B cell (primary cell): Measurements from ENCODE around the gene PLEKHA7. TPM values are rescaled to one million over a fixed set of nuclear protein-coding genes. Genes with fewer than 3 reads are reported as not detected.

Experiments
- ATAC-seq: fragments of 200-7000 bp; cut with Tn5 transposase; one replicate; pipeline ENCODE4 v1.10.0; 2021; ENCODE audit warnings: low read depth, mild to moderate bottlenecking, moderate number of reproducible peaks, moderate library complexity
- CTCF ChIA-PET: fragments of 350-600 bp; sonication (Branson Sonifier 250); formaldehyde crosslinking; loops from one replicate; lab custom pipeline; 2021; ENCODE audit warnings: antibody characterized with exemption, inconsistent platforms; lab: Charles Lee
- POLR2A ChIA-PET: fragments of 350-600 bp; sonication (Branson Sonifier 250); formaldehyde crosslinking; loops from one replicate; lab custom pipeline; 2021; ENCODE audit warnings: antibody characterized with exemption; lab: Charles Lee
- DNase-seq: peaks from one replicate; pipeline ENCODE4 v3.0.0; 2013
- H2AFZ ChIP-seq: 2 replicates; pipeline ENCODE4 v1.6.1; 2012; ENCODE audit warnings: mild to moderate bottlenecking, low read depth, low read length; ENCODE audit not compliant: insufficient read depth, poor library complexity, severe bottlenecking
- H3K27ac ChIP-seq, 2 donors: 1 replicate in 1 of 2; 2 replicates in 1 of 2; pipeline ENCODE4 v1.5.1; 2012 to 2013; ENCODE audit warnings: low read length in 2 of 2, mild to moderate bottlenecking in 2 of 2, moderate library complexity in 1 of 2
- H3K27me3 ChIP-seq, 4 experiments: fragments of 200-600 bp in 1 of 4; sonication (generic) in 1 of 4; replicated peaks in 1 of 4; 1 replicate in 2 of 4; 2 replicates in 2 of 4; pipeline versions ENCODE4 v1.6.1 to v1.7.0; 2013 to 2016; ENCODE audit warnings: low read length in 3 of 4, mild to moderate bottlenecking in 2 of 4, mixed read lengths in 1 of 4, moderate library complexity in 1 of 4; ENCODE audit not compliant: insufficient read depth in 4 of 4, control insufficient read depth in 3 of 4; ENCODE audit errors: control extremely low read depth in 1 of 4
- H3K36me3 ChIP-seq, 2 experiments: replicated peaks in 1 of 2; 1 replicate in 1 of 2; 2 replicates in 1 of 2; pipeline versions ENCODE4 v1.6.1 to v1.7.1; 2013; ENCODE audit warnings: low read length in 1 of 2; ENCODE audit not compliant: insufficient read depth in 2 of 2, control insufficient read depth in 1 of 2; ENCODE audit errors: control extremely low read depth in 1 of 2, extremely low read depth in 1 of 2
- H3K4me1 ChIP-seq, 2 donors: fragments of 200-600 bp in 1 of 2; sonication (generic) in 1 of 2; 1 replicate in 1 of 2; 2 replicates in 1 of 2; pipeline versions ENCODE4 v1.5.1 to v1.6.1; 2013 to 2017; ENCODE audit warnings: low read length in 2 of 2; ENCODE audit not compliant: control insufficient read depth in 2 of 2, insufficient read depth in 2 of 2
- H3K4me2 ChIP-seq: replicated peaks from 2 replicates; pipeline ENCODE3; 2012; ENCODE audit warnings: mild to moderate bottlenecking, low read depth, low read length; ENCODE audit not compliant: poor library complexity, severe bottlenecking
- H3K4me3 ChIP-seq, 5 experiments: fragments of 200-600 bp in 1 of 5; sonication (generic) in 1 of 5; 1 replicate in 3 of 5; 2 replicates in 2 of 5; pipeline versions ENCODE4 v1.5.1 to v1.7.0; 2011 to 2016; ENCODE audit warnings: low read length in 4 of 5, mild to moderate bottlenecking in 4 of 5, low read depth in 2 of 5, control low read depth in 1 of 5, moderate library complexity in 1 of 5; ENCODE audit not compliant: insufficient read depth in 1 of 5; ENCODE audit errors: control extremely low read depth in 1 of 5, extremely low read depth in 1 of 5
- H3K79me2 ChIP-seq: fragments of 200-600 bp; sonication (generic); one replicate; pipeline ENCODE4 v1.6.0; 2016; ENCODE audit warnings: low read length; ENCODE audit not compliant: control insufficient read depth, insufficient read depth
- H3K9ac ChIP-seq: fragments of 200-600 bp; sonication (generic); 2 replicates; pipeline ENCODE4 v1.6.1; 2017; ENCODE audit warnings: mild to moderate bottlenecking, low read length, moderate library complexity
- H3K9me3 ChIP-seq, 3 donors: one replicate each; pipeline versions ENCODE4 v1.6.1 to v1.7.1; 2013; ENCODE audit warnings: low read length in 2 of 3; ENCODE audit not compliant: control insufficient read depth in 2 of 3, insufficient read depth in 1 of 3; ENCODE audit errors: control extremely low read depth in 1 of 3
- H4K20me1 ChIP-seq: 2 replicates; pipeline ENCODE4 v1.6.0; 2012; ENCODE audit warnings: mild to moderate bottlenecking, low read length; ENCODE audit not compliant: insufficient read depth, control insufficient read depth, poor library complexity, severe bottlenecking
- H3K27ac Mint-ChIP-seq: one replicate; pipeline ENCODE4 v1.8.0; 2021; ENCODE audit warnings: mixed read lengths
- H3K27me3 Mint-ChIP-seq: one replicate; pipeline ENCODE4 v1.8.0; 2021; ENCODE audit warnings: mixed read lengths
- H3K4me1 Mint-ChIP-seq: one replicate; pipeline ENCODE4 v1.8.0; 2021; ENCODE audit warnings: mixed read lengths
- H3K4me3 Mint-ChIP-seq: one replicate; pipeline ENCODE4 v1.8.0; 2021; ENCODE audit warnings: mixed read lengths
- H3K9me3 Mint-ChIP-seq: one replicate; pipeline ENCODE4 v1.8.0; 2022; ENCODE audit warnings: mixed read lengths; ENCODE audit not compliant: insufficient read depth
- CTCF ChIP-seq: fragments of 200-600 bp; IDR thresholded peaks from one replicate; pipeline ENCODE4 v1.8.0; 2022; ENCODE audit warnings: antibody characterized with exemption, mild to moderate bottlenecking
- EZH2 ChIP-seq: IDR thresholded peaks from 2 replicates; pipeline ENCODE4 v1.6.1; 2012; ENCODE audit warnings: borderline replicate concordance, low read depth, mild to moderate bottlenecking, moderate library complexity, low read length; ENCODE audit not compliant: insufficient read depth, poor library complexity, severe bottlenecking
- WGBS: methylation state at CpG from one replicate; pipeline ENCODE4 v1.1.5; 2013; ENCODE audit warnings: missing lambda C conversion rate; ENCODE audit not compliant: insufficient coverage; 5-methylcytosine and 5-hydroxymethylcytosine counted together
- intact Hi-C: fragments of 100-400 bp; cut with micrococcal nuclease; formaldehyde crosslinking; loops from one replicate; pipeline ENCODE4 v1.10.0; 2022
- polyA plus RNA-seq: library from polyadenylated mRNA; depleted of rRNA; stranded (reverse); fragments of >200 nt; gene quantifications from 2 replicates; pipeline ENCODE4 v1.2.3, GENCODE V29; 2012
- total RNA-seq, 2 donors: library from RNA; stranded (reverse); fragments of 120-200 nt in 1 of 2; gene quantifications; 1 replicate in 1 of 2; 2 replicates in 1 of 2; pipeline versions ENCODE4 v1.2.3 to v1.2.4, GENCODE V29; 2013 to 2022

PLEKHA7 gene
- total and polyA plus RNA-seq, 2 donors (not counting 1 experiment from before 2014, with no cell fraction given): 1.7 to 8.2 TPM

GRCh38 chr11:16881074-16881709 is 133.0 kb downstream of the PLEKHA7 start:
- CTCF ChIA-PET: interaction anchor here (0.6 kb wide), 1 partner anchor 34 kb away, joined by 3 read pairs; no protein-coding TSS in a partner anchor
- no peak for TF ChIP-seq EZH2
- TF ChIP-seq CTCF: no peak
- intact Hi-C loops: no loop called here
- no peaks in the 10 kb centered on the region for H3K9me3 Mint-ChIP-seq
- H3K4me3 Mint-ChIP-seq: no peak overlapping the region
- Histone ChIP-seq H2AFZ (no peak overlapping the region), H3K4me3 (no peak overlapping the region), H3K36me3 (no peaks in the 10 kb centered on the region), H3K27ac (no peak overlapping the region), H3K4me2 (no peak overlapping the region), H4K20me1 (no peaks in the 10 kb centered on the region), H3K4me1 (no peaks in the 10 kb centered on the region), H3K9me3 (no peaks in the 10 kb centered on the region), H3K79me2 (no peaks in the 10 kb centered on the region), H3K9ac (no peak overlapping the region), H3K27me3 (no peaks in the 10 kb centered on the region)
- H3K27ac Mint-ChIP-seq: no peak overlapping the region
- no peaks in the 10 kb centered on the region for H3K4me1 Mint-ChIP-seq
- 91% methylated on average over 6 of the region's 8 CpGs for WGBS
- POLR2A ChIA-PET: no interaction called here
- no peaks in the 10 kb centered on the region for H3K27me3 Mint-ChIP-seq
- DNase-seq: no peak
- no peak for ATAC-seq

GRCh38 chr11:16880184-16880801 is 133.9 kb downstream of the PLEKHA7 start:
- no peaks in the 10 kb centered on the region for H4K20me1 ChIP-seq
- POLR2A ChIA-PET: no interaction called here
- Mint-ChIP-seq H3K4me3 (no peak overlapping the region), H3K27me3 (peaks cover 3% of the 10 kb centered on the region), H3K9me3 (no peaks in the 10 kb centered on the region), H3K4me1 (no peaks in the 10 kb centered on the region), H3K27ac (no peak overlapping the region)
- no peaks in the 10 kb centered on the region for H3K36me3 ChIP-seq
- TF ChIP-seq CTCF (no peak), EZH2 (no peak)
- no peak overlapping the region for H3K9ac ChIP-seq
- no peaks in the 10 kb centered on the region for H3K79me2 ChIP-seq
- no peaks in the 10 kb centered on the region for H3K4me1 ChIP-seq
- no peaks in the 10 kb centered on the region for H3K9me3 ChIP-seq
- 63% methylated on average over 3 of the region's 7 CpGs for WGBS
- no peak overlapping the region for H3K4me2 ChIP-seq
- H2AFZ ChIP-seq: no peak overlapping the region
- ATAC-seq: no peak
- no peak for DNase-seq
- CTCF ChIA-PET: no interaction called here
- H3K27me3 ChIP-seq: no peaks in the 10 kb centered on the region
- H3K4me3 ChIP-seq: no peak overlapping the region
- intact Hi-C loops: no loop called here
- H3K27ac ChIP-seq: no peak overlapping the region
